Choroid plexus epithelial cell (primary cell): ENCODE measurements around the gene ERMAP.

Source experiments
- DNase-seq: peaks from one replicate; pipeline ENCODE4 v3.0.0-alpha.2; 2010; ENCODE audit warnings: low read depth
- H3K4me3 ChIP-seq: 2 replicates; pipeline ENCODE4 v1.5.1; 2011; ENCODE audit warnings: low read depth, mild to moderate bottlenecking, control low read depth, low read length, moderate library complexity
- TF ChIP-seq, protein P1 (sequence below): conservative IDR thresholded peaks from 2 replicates; pipeline ENCODE4 v1.5.1; 2011; ENCODE audit warnings: low read depth, mild to moderate bottlenecking, control low read depth, inconsistent platforms, low read length, moderate library complexity

ERMAP gene

DNA sequence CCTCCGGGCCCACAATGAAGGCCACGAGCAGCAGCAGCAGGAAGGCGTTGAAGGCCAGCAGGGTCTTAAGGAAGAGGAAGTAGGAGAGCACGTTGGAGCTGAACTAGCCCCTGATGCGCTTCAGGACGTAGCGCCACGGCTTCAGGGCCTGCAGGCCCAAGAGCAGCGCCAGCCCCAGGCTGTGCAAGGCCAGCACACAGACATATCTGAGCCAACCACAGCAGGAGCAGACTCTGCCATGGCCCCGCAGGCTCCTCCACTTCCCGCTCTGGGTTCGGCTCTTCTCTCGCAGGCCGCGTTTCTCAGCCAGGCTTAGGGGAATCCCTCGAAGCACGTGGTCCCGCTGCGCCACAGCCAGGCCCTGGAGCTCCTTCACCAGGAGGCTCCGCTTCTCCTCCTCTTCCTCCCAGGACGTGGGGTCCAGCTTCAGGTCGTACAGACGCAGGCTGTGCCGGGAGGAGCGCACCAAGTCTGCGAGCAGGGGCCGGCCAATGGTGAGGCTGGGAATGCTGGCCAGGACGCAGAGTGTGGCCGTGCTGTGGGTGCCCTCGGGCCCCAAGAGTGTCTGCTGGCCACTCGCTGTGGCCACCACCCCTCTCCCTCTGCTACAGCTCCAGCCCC, 71.2 kb downstream of the ERMAP start:
- TF ChIP-seq, protein P1, sequence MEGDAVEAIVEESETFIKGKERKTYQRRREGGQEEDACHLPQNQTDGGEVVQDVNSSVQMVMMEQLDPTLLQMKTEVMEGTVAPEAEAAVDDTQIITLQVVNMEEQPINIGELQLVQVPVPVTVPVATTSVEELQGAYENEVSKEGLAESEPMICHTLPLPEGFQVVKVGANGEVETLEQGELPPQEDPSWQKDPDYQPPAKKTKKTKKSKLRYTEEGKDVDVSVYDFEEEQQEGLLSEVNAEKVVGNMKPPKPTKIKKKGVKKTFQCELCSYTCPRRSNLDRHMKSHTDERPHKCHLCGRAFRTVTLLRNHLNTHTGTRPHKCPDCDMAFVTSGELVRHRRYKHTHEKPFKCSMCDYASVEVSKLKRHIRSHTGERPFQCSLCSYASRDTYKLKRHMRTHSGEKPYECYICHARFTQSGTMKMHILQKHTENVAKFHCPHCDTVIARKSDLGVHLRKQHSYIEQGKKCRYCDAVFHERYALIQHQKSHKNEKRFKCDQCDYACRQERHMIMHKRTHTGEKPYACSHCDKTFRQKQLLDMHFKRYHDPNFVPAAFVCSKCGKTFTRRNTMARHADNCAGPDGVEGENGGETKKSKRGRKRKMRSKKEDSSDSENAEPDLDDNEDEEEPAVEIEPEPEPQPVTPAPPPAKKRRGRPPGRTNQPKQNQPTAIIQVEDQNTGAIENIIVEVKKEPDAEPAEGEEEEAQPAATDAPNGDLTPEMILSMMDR = no peak
- no peak overlapping the region for H3K4me3 ChIP-seq
- DNase-seq = no peak

DNA sequence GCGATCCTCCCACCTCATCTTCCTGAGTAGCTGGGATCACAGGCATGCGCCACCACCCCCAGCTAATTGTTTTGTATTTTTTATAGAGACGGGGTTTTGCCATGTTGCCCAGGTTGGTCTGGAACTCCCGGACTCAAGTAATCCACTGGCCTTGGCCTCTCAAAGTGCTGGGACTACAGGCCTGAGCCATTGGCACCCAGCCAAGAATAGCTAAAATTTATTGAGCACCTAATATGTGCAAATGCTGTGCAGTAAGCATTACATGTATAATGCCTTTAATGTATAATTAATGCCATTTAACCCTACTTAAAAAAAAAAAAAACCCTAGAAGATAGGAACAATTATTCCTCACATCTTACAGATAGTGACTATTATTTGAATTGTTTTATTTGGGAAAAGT, 72.3 kb downstream of the ERMAP start:
- TF ChIP-seq, protein P1 = no peak
- no peak for DNase-seq
- no peak overlapping the region for H3K4me3 ChIP-seq

- TF ChIP-seq, protein P1 = no peak
- H3K4me3 ChIP-seq = no peak overlapping the region
- no peak for DNase-seq
Observed at GRCh38 chr1:42891465-42892138, 74.7 kb downstream of the ERMAP start.
